PC-3 (cell line): ENCODE data around the gene RRAGC. TPM values are rescaled to one million over a fixed set of nuclear protein-coding genes. Genes with fewer than 3 reads are reported as not detected.

Experiments
- ATAC-seq: fragments of 200-7000 bp; cut with Tn5 transposase; 2 replicates; pipeline ENCODE4 v1.9.1; 2020; ENCODE audit warnings: mild to moderate bottlenecking, moderate library complexity
- BruUV-seq: library from RNA; stranded (reverse); fragments of 400-500 nt; replicated peaks from 2 replicates; lab custom pipeline; 2021; lab: Mats Ljungman, UMichigan
- CTCF ChIA-PET: fragments of 300-600 bp; sonication (Branson Sonifier 250); formaldehyde crosslinking; loops from one replicate; lab custom pipeline; 2022; ENCODE audit warnings: antibody characterized with exemption; lab: Charles Lee
- POLR2A ChIA-PET: fragments of 300-600 bp; sonication (Branson Sonifier 250); formaldehyde crosslinking; loops from one replicate; lab custom pipeline; 2022; ENCODE audit warnings: antibody characterized with exemption; ENCODE audit not compliant: unreplicated experiment; lab: Charles Lee
- DNase-seq: peaks from one replicate; pipeline ENCODE4 v3.0.0-alpha.2; 2015
- H2AFZ ChIP-seq: fragments of 300-600 bp; sonication (generic); 2 replicates; pipeline ENCODE4 v1.6.0; 2016; ENCODE audit warnings: antibody characterized with exemption, low read length
- H3F3A ChIP-seq: fragments of 300-600 bp; sonication (generic); one replicate; pipeline ENCODE4 v1.6.0; 2017; ENCODE audit warnings: antibody characterized with exemption, low read length, control low read depth, mild to moderate bottlenecking; ENCODE audit not compliant: unreplicated experiment
- H3K27ac ChIP-seq: fragments of 300-600 bp; sonication (generic); 2 replicates; pipeline ENCODE4 v1.5.1; 2016; ENCODE audit warnings: mild to moderate bottlenecking, low read length
- H3K27me3 ChIP-seq: fragments of 300-600 bp; sonication (generic); 2 replicates; pipeline ENCODE4 v1.6.1; 2016; ENCODE audit warnings: low read length, mixed read lengths
- H3K36me3 ChIP-seq: fragments of 300-600 bp; sonication (generic); 2 replicates; pipeline ENCODE4 v1.6.1; 2016; ENCODE audit warnings: low read depth, mixed run types, low read length, mixed read lengths
- H3K4me1 ChIP-seq: fragments of 300-600 bp; sonication (generic); 2 replicates; pipeline ENCODE4 v1.5.1; 2016; ENCODE audit warnings: low read length; ENCODE audit not compliant: insufficient read depth
- H3K4me2 ChIP-seq: fragments of 300-600 bp; sonication (generic); 2 replicates; pipeline ENCODE4 v1.6.0; 2016; ENCODE audit warnings: low read length
- H3K4me3 ChIP-seq: fragments of 300-600 bp; sonication (generic); 2 replicates; pipeline ENCODE4 v1.5.1; 2016; ENCODE audit warnings: mild to moderate bottlenecking, low read length, mixed read lengths
- H3K79me2 ChIP-seq: fragments of 300-600 bp; sonication (generic); 2 replicates; pipeline ENCODE4 v1.6.1; 2017; ENCODE audit warnings: low read length, mixed read lengths
- H3K9ac ChIP-seq: fragments of 300-600 bp; sonication (generic); 2 replicates; pipeline ENCODE4 v1.6.0; 2016; ENCODE audit warnings: mild to moderate bottlenecking, low read length
- H3K9me2 ChIP-seq: fragments of 300-600 bp; sonication (generic); replicated peaks from 2 replicates; pipeline ENCODE4 v1.6.1; 2016; ENCODE audit warnings: mixed run types, low read length, mixed read lengths
- H3K9me3 ChIP-seq: fragments of 300-600 bp; sonication (generic); 2 replicates; pipeline ENCODE4 v1.6.1; 2016; ENCODE audit warnings: low read length, mixed read lengths
- H4K20me1 ChIP-seq: fragments of 300-600 bp; sonication (generic); 2 replicates; pipeline ENCODE4 v1.6.1; 2016; ENCODE audit warnings: low read length, mixed read lengths
- EZH2 ChIP-seq: fragments of 300-600 bp; sonication (generic); IDR thresholded peaks from one replicate; pipeline ENCODE4 v1.6.1; 2017; ENCODE audit warnings: antibody characterized with exemption, mild to moderate bottlenecking, low read length; ENCODE audit not compliant: unreplicated experiment
- EZH2phosphoT487 ChIP-seq: fragments of 300-600 bp; sonication (generic); IDR thresholded peaks from 2 replicates; pipeline ENCODE4 v1.6.1; 2018; ENCODE audit warnings: mild to moderate bottlenecking, antibody characterized with exemption, low read length, borderline replicate concordance
- intact Hi-C: fragments of 100-400 bp; cut with micrococcal nuclease; formaldehyde crosslinking; loops from 2 replicates; pipeline ENCODE4 v1.9.0; 2023
- total RNA-seq: library from RNA; depleted of rRNA; stranded (reverse); fragments of >200 nt; gene quantifications from 2 replicates; pipeline ENCODE4 v1.2.3, GENCODE V29; 2014
- TF ChIP-seq, protein P1 (sequence below): fragments of 300-600 bp; sonication (generic); conservative IDR thresholded peaks from 2 replicates; pipeline ENCODE4 v1.5.1; 2017; ENCODE audit warnings: antibody characterized with exemption, low read depth, mild to moderate bottlenecking, low read length

The RRAGC gene
- total RNA-seq, 1 experiment from 2014 or later, result 7.0 TPM

GRCh38 chr1:38905985-38906384 is 46.4 kb upstream of the RRAGC start:
- DNase-seq, result no peak
- no TSS peak for BruUV-seq
- Histone ChIP-seq H2AFZ (no peak overlapping the region), H3K27me3 (no peaks in the 10 kb centered on the region), H3K4me1 (no peaks in the 10 kb centered on the region), H3F3A (no peaks in the 10 kb centered on the region), H3K9ac (no peak overlapping the region), H3K79me2 (no peaks in the 10 kb centered on the region), H3K36me3 (no peaks in the 10 kb centered on the region), H3K4me3 (no peak overlapping the region), H3K9me3 (no peaks in the 10 kb centered on the region), H3K4me2 (no peak overlapping the region), H3K9me2 (no peaks in the 10 kb centered on the region), H4K20me1 (no peaks in the 10 kb centered on the region), H3K27ac (no peak overlapping the region)
- no peak for TF ChIP-seq EZH2phosphoT487
- no peak for TF ChIP-seq EZH2
- TF ChIP-seq, protein P1, sequence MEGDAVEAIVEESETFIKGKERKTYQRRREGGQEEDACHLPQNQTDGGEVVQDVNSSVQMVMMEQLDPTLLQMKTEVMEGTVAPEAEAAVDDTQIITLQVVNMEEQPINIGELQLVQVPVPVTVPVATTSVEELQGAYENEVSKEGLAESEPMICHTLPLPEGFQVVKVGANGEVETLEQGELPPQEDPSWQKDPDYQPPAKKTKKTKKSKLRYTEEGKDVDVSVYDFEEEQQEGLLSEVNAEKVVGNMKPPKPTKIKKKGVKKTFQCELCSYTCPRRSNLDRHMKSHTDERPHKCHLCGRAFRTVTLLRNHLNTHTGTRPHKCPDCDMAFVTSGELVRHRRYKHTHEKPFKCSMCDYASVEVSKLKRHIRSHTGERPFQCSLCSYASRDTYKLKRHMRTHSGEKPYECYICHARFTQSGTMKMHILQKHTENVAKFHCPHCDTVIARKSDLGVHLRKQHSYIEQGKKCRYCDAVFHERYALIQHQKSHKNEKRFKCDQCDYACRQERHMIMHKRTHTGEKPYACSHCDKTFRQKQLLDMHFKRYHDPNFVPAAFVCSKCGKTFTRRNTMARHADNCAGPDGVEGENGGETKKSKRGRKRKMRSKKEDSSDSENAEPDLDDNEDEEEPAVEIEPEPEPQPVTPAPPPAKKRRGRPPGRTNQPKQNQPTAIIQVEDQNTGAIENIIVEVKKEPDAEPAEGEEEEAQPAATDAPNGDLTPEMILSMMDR, result no peak
- CTCF ChIA-PET, result no interaction called here
- intact Hi-C loops, result no loop called here
- POLR2A ChIA-PET, result no interaction called here
- ATAC-seq, result no peak

DNA sequence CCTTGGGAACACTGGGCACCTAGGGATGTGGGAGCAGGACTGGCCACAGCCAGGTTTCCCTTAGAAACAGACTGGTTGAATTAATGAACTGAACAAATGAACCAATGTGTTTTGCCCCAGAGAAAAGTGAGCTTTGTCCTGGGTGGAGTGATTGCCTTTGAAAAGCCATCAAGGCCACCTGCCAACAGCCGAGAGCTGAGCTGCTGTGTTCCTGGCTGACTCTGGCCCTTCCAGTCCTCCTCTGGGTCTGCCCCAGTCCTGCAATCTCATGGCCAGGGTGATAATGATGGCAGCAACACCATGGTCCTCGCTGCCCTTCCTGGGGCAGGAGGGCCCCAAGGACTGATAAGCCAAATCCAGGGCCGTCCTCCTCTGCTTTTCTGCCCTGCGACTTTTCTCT is 40.0 kb upstream of the RRAGC start:
- intact Hi-C loops, result no loop called here
- Histone ChIP-seq H3K4me2 (no peak overlapping the region), H3K4me3 (no peak overlapping the region), H3K27me3 (no peaks in the 10 kb centered on the region), H4K20me1 (no peaks in the 10 kb centered on the region), H2AFZ (no peak overlapping the region), H3K79me2 (no peaks in the 10 kb centered on the region), H3F3A (no peaks in the 10 kb centered on the region), H3K9me3 (no peaks in the 10 kb centered on the region), H3K9me2 (no peaks in the 10 kb centered on the region), H3K4me1 (peaks cover 13% of the 10 kb centered on the region; the same call in 1 of the 2 replicates), H3K27ac (no peak overlapping the region), H3K9ac (no peak overlapping the region), H3K36me3 (no peaks in the 10 kb centered on the region)
- no TSS peak for BruUV-seq
- ChIA-PET POLR2A (no interaction called here), CTCF (no interaction called here)
- no peak for DNase-seq
- no peak for ATAC-seq
- TF ChIP-seq EZH2phosphoT487 (no peak), EZH2 (no peak)
- TF ChIP-seq, protein P1, result no peak

GRCh38 chr1:38898653-38899230 is 39.2 kb upstream of the RRAGC start:
- Histone ChIP-seq H3K27me3 (no peaks in the 10 kb centered on the region), H3K4me3 (no peak overlapping the region), H3F3A (no peaks in the 10 kb centered on the region), H3K79me2 (no peaks in the 10 kb centered on the region), H3K4me1 (peaks cover 13% of the 10 kb centered on the region; the same call in 1 of the 2 replicates), H3K9me2 (no peaks in the 10 kb centered on the region), H3K9ac (no peak overlapping the region), H3K36me3 (no peaks in the 10 kb centered on the region), H3K4me2 (no peak overlapping the region; the same call in 1 of the 2 replicates), H4K20me1 (no peaks in the 10 kb centered on the region), H3K27ac (no peak overlapping the region), H3K9me3 (no peaks in the 10 kb centered on the region), H2AFZ (no peak overlapping the region)
- ATAC-seq (peak; percentile 99), DNase-seq (peak; percentile 76)
- CTCF ChIA-PET, result no interaction called here
- no TSS peak for BruUV-seq
- intact Hi-C loops, result no loop called here
- TF ChIP-seq EZH2phosphoT487, result no peak
- TF ChIP-seq, protein P1, result no peak
- TF ChIP-seq EZH2, result no peak
- POLR2A ChIA-PET, result interaction anchor here (0.5 kb wide), 1 partner anchor 19 kb away, joined by 3 read pairs; no protein-coding TSS in a partner anchor
